Neural crest cell (in vitro differentiated cells): ENCODE results near the gene FGR. TPM values are rescaled to one million over a fixed set of nuclear protein-coding genes. Genes with fewer than 3 reads are reported as not detected.

Source experiments
- DNase-seq: peaks from one replicate; pipeline ENCODE4 v3.0.0; 2021; ENCODE audit warnings: low read depth, mixed read lengths, low spot score
- H3K27ac Mint-ChIP-seq: one replicate; pipeline ENCODE4 v1.8.0; 2021; ENCODE audit warnings: mild to moderate bottlenecking, mixed read lengths; ENCODE audit not compliant: unreplicated experiment
- H3K27me3 Mint-ChIP-seq: 2 replicates; pipeline ENCODE4 v1.8.0; 2021; ENCODE audit warnings: low read depth, mild to moderate bottlenecking, mixed read lengths
- H3K36me3 Mint-ChIP-seq: 2 replicates; pipeline ENCODE4 v1.8.0; 2021; ENCODE audit warnings: low read depth, mild to moderate bottlenecking, mixed read lengths
- H3K4me1 Mint-ChIP-seq: 2 replicates; pipeline ENCODE4 v1.8.0; 2021; ENCODE audit warnings: mixed read lengths
- H3K4me3 Mint-ChIP-seq: one replicate; pipeline ENCODE4 v1.8.0; 2021; ENCODE audit warnings: mild to moderate bottlenecking, mixed read lengths
- H3K9me3 Mint-ChIP-seq: 2 replicates; pipeline ENCODE4 v1.8.0; 2021; ENCODE audit warnings: mixed read lengths
- total RNA-seq: library from RNA; stranded (reverse); gene quantifications from 2 replicates; pipeline ENCODE4 v1.2.1, GENCODE V29; 2021
- TF ChIP-seq, protein P1 (sequence below): fragments of 200-600 bp; sonication (generic); conservative IDR thresholded peaks from 2 replicates; pipeline ENCODE4 v1.5.0; 2021; ENCODE audit warnings: antibody characterized with exemption, mild to moderate bottlenecking

FGR gene
- total RNA-seq, 1 donor from 2014 or later: not detected

DNA sequence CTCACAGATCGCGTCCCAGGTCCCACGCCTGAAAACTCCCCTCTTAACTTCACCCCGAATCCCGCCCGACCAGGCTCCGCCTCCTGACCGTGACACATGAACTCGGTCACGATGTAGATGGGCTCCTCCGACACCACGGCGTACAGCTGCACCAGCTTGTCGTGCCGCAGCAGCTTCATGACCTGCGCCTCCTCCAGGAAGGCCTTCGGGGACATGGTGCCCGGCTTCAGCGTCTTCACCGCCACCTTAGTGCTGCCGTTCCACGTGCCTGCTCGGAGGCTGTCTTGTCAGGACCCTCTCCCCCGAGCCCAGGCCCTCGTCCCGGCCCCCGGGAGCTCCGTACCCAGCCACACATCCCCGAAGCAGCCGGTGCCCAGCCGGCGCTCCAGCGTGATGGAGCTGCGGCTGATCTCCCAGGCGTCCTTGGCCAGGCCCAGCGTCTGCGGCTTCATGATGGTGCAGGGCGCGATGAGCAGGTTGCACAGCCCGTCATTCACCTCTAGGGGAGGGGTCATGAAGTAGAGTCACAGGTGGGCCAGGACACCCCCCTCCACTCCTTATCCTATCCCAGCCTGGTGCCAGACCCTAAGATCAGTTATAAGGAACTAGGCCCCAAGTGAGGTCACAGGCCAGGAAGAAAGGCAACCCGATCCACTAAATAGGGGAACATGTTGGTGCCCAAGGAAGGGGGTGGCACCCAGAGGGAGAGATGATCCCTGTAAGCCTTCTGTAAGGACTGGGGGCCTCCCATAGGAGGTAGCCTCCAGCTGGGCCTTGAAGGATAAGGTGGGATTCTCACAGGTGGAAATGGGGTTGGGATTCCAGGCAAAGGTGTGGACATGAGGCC is 19.4 kb downstream of the FGR start:
- no peaks in the 10 kb centered on the region for H3K36me3 Mint-ChIP-seq
- TF ChIP-seq, protein P1, sequence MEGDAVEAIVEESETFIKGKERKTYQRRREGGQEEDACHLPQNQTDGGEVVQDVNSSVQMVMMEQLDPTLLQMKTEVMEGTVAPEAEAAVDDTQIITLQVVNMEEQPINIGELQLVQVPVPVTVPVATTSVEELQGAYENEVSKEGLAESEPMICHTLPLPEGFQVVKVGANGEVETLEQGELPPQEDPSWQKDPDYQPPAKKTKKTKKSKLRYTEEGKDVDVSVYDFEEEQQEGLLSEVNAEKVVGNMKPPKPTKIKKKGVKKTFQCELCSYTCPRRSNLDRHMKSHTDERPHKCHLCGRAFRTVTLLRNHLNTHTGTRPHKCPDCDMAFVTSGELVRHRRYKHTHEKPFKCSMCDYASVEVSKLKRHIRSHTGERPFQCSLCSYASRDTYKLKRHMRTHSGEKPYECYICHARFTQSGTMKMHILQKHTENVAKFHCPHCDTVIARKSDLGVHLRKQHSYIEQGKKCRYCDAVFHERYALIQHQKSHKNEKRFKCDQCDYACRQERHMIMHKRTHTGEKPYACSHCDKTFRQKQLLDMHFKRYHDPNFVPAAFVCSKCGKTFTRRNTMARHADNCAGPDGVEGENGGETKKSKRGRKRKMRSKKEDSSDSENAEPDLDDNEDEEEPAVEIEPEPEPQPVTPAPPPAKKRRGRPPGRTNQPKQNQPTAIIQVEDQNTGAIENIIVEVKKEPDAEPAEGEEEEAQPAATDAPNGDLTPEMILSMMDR: no peak
- peaks cover 29% of the 10 kb centered on the region for H3K4me1 Mint-ChIP-seq
- H3K9me3 Mint-ChIP-seq: no peaks in the 10 kb centered on the region
- H3K4me3 Mint-ChIP-seq: peak overlapping the region; percentile 64
- peaks cover 4% of the 10 kb centered on the region for H3K27me3 Mint-ChIP-seq
- DNase-seq: no peak
- H3K27ac Mint-ChIP-seq: no peak overlapping the region

DNA sequence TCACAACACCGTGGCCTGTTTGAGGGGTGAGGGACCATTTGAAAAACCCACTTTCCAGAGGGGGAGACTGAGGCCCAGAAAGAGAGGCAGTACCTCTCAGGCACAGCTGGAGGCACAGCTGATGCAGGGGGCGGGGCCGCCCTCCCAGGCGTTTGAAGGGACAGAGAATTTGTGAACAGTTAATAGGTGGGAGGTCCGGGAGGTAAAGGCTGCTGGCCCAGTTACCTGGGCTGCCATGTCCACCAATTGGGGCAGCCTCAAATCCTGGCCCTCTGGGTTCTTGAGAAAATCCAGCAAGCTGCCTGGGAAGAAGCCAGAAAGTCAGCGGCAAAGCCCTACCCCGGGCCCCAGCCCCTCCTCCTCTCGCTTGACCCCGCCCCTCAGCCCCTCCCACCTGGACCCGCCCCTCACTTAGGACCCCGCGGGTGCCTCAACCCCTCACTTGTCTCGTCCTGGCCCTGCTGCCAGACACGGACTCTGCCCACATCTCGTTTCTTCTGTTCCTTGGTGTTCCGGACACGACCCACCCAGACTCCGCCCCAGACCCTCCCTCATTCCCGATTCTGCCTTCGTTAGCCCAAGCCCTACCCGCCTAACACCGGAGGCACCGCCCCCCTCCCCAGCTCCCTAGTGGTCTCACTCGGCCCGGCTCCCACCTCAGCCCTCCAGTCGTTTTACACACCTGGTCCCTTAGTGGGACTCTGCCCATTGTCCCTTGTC is 20.2 kb downstream of the FGR start:
- TF ChIP-seq, protein P1: no peak
- no peak overlapping the region for H3K27ac Mint-ChIP-seq

DNA sequence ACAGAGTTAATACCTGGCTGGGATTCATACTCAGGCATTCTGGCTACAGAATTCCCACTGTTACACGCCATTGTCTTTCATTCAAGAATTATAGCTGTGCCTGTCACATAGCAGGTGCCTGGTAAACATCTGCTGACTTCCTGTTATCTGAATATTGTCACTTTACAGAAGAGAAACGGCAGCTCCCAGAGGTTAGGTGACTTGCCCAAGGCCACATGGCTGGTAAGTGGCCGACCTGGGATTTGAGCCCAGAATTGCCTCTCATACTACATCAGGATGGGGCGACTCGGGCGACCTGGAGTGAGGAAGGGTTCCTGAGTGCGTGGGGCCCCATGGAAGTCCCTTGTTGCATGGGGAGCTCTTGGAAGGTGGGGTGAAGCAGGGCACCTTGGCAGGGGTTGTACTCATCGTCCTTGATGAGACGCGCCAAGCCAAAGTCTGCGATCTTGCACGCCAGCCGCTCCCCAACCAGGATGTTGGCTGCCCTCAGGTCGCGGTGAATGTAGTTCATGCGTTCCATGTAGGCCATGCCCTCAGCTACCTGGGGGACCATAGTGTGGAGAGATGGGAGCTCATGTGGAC is 20.9 kb downstream of the FGR start:
- Mint-ChIP-seq H3K27me3 (peaks cover 4% of the 10 kb centered on the region), H3K36me3 (no peaks in the 10 kb centered on the region), H3K27ac (no peak overlapping the region), H3K9me3 (no peaks in the 10 kb centered on the region), H3K4me1 (peaks cover 29% of the 10 kb centered on the region), H3K4me3 (peak overlapping the region; percentile 52)
- DNase-seq: no peak
- TF ChIP-seq, protein P1: no peak

More for the DNA sequence above, 20.2 kb downstream of the FGR start:
- H3K36me3 Mint-ChIP-seq: no peaks in the 10 kb centered on the region
- H3K27me3 Mint-ChIP-seq: peaks cover 4% of the 10 kb centered on the region
- H3K4me1 Mint-ChIP-seq: peaks cover 29% of the 10 kb centered on the region
- H3K9me3 Mint-ChIP-seq: no peaks in the 10 kb centered on the region
- no peak for DNase-seq
- H3K4me3 Mint-ChIP-seq: peak overlapping the region; percentile 64

DNA sequence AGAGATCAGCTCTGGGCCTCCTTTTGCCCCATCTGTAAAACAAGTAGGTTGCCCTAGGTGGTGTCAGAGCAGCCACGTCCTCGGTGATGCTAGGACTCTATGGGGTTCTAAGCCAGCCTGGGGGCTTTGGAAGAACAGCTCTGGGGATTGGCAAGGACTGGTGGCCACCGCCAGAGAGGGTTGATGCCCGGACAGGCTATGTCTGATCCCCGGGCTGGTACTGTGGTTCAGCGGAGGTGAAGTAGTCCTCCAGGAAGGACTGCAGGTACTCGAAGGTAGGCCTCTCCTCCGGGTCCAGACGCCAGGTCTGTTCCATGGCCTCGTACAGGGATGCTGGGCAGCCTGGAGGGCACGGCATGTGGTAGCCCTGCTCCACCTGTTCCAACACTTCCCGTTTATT is 22.3 kb downstream of the FGR start:
- H3K4me1 Mint-ChIP-seq: peaks cover 23% of the 10 kb centered on the region
- TF ChIP-seq, protein P1: no peak
- DNase-seq: no peak
- H3K9me3 Mint-ChIP-seq: no peaks in the 10 kb centered on the region
- no peaks in the 10 kb centered on the region for H3K36me3 Mint-ChIP-seq
- no peak overlapping the region for H3K27ac Mint-ChIP-seq
- H3K27me3 Mint-ChIP-seq: peaks cover 4% of the 10 kb centered on the region
- no peak overlapping the region for H3K4me3 Mint-ChIP-seq

DNA sequence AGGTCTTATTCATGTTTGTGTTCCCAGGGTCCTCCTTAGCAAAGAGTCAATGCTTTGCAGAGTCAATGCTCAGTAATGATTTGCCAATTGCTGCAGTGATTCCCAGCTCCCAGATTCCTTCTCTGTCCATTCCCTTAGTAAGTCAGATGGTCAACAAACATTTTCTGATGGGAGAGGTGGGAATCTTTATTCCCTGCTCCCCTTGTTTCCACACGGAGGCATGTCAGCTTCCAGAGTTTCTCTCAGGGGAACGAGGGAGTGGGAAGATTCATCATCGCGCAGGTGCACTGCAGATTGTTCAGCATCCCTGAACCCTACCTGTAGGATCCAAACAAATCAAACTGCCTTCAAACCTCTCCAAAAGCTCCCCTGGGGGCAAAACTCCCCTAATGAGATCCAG is 23.5 kb downstream of the FGR start:
- no peaks in the 10 kb centered on the region for H3K9me3 Mint-ChIP-seq
- H3K27me3 Mint-ChIP-seq: peaks cover 4% of the 10 kb centered on the region
- H3K27ac Mint-ChIP-seq: no peak overlapping the region
- no peak overlapping the region for H3K4me3 Mint-ChIP-seq
- DNase-seq: no peak
- H3K4me1 Mint-ChIP-seq: peaks cover 23% of the 10 kb centered on the region
- TF ChIP-seq, protein P1: no peak
- no peaks in the 10 kb centered on the region for H3K36me3 Mint-ChIP-seq
